Stimulated activated CD8-positive, alpha-beta memory T cell treated with anti-CD3 and anti-CD28 coated beads, Interleukin-4, amount 100 ng/mL, for 1 hour (primary cell): ENCODE data around the gene MITD1.
"Not testable (repeated sequence)": the region's sequence is repeated elsewhere in the genome, so short reads cannot be mapped to it uniquely, and the experiment has no call there.

Experiments
- DNase-seq, 2 donors: peaks; one replicate each; pipeline ENCODE4 v3.0.0-alpha.2; 2020; ENCODE audit warnings: low read depth in 2 of 2, low spot score in 1 of 2

MITD1 gene

DNA sequence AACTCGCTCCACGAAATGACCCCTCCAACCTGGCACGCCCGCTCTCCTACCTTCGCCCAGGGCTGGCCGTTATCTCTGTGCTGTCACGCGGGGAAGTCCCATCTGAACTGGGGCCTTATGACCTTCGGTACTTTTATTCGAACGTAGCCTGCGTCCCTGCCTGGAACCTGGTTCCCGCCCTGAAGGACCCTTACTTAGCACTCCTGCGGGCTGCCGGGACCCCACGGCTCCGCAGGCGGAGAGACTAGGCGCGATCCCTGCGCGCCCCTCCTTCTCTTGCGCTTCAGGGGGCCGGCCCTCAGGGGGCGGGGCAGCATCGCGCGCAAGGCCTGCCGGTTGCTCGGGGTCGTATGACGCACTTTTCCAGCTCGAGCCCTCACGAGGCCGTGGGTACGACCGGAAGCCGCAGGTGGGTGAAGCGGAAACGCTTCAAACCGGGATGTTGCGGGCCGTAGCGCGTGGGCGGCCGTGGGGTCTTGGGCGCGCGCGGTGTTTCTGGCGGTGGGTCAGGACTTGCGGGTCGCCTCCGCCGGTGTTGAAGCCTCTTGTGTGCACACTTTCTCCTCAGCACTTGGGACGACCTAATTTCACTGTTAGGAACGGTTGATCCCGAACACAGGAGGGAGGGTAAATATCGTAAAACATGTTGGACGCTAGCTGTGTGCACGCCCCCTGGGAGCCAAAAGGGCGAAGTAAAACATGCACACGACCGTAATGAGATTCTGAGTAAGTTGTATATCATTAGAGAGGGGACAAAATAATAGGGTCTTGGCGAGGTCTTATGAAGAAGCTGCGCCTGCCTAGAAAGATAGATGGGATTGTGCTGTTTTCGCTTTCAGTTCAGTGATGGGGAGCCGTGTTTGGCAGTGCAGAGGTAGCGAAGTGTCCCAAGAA, 26.0 kb downstream of the MITD1 start, which contains the start of the genes LIPT1 and TSGA10:
Gene LIPT1, plus strand, starts transcription at position 325 of the 894 bp plus-strand sequence. CDS start 6,991 bp downstream, outside the sequence.
Gene TSGA10, minus strand, starts transcription at position 300 of the 894 bp plus-strand sequence. CDS start 45,503 bp downstream, outside the sequence.
- DNase-seq = peak; percentile 76 to 85

DNA sequence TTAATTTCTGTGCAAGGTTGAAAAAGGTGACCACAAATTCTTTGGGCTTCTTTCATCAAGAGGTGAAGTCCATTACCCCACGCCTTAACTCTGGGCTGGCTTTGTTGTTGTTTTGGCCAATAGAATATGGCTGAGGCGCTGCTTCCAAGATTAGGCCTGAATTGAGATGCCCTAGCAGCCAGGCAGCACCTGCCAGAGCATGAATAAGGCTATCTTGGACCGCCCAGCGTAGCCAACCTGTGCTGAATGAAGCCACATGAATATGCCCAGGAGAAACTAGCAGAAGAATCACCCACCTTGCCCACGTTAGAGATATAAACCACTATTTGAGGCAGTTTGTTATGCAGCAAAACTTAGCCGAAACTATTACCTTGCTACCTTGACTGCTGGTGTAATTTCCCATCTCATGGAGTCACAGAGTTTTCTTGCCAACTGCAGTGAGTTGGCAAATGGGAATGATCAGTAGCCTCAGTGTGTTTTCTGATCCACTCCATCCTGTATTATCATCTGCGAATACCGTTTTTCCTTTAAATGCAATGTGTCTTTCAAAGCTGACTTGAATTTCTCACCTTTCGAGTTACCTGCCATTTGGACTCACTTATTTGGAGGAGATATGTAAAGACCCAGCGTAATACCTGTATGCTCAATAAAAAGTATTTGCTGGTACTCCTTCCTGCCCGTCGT, 26.8 kb downstream of the MITD1 start:
- DNase-seq = no peak

DNA sequence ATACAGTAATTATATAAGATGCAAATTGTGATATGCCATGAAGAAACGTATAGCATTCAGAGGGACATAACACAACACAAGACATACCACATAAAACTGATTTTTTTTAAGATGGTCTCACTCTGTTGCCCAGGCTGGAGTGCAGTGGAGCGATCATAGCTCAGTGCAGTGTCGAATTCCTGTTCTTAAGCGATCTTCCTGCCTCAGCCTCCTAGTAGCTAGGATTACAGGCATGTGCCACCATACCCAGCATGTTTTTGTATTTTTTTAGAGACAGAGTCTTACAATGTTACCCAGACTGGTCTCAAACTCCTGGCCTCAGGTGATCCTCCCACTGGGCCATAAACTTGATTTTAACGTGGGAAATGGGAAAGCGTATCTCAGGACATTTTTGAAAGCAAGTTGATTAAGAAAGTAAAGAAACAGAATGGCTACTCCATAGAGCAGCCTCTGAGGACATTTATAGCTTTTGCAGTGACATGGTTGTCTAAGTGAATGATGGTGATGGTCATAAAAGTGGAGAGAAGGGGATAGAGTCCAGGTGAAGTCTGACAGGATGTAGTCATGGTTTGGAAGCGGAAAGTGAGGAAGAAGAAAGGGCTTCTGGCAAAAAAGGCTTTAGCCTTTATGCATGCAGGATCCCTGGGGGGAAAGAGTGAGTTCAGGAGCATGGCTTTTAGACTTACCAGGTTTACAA, 28.5 kb downstream of the MITD1 start:
- DNase-seq = no peak

DNA sequence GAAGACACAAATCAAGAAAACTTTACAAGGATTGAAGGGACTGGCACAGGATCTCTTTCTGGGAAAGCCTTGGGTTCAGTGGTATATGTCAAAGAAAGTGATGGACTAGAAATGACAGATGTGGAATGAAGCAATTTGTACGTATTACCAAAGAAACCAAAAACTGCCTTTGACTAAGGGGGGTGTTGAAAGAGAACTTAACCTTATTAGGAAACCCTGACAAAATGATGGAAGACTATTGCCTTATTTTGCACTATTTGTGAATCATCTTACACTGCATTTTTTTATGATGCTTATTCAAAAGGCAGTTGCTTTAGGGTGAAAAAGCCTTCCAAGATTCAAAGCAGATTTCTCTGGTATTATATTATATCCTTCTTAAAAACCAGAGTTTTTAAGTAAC, 30.2 kb downstream of the MITD1 start:
- no peak for DNase-seq

DNA sequence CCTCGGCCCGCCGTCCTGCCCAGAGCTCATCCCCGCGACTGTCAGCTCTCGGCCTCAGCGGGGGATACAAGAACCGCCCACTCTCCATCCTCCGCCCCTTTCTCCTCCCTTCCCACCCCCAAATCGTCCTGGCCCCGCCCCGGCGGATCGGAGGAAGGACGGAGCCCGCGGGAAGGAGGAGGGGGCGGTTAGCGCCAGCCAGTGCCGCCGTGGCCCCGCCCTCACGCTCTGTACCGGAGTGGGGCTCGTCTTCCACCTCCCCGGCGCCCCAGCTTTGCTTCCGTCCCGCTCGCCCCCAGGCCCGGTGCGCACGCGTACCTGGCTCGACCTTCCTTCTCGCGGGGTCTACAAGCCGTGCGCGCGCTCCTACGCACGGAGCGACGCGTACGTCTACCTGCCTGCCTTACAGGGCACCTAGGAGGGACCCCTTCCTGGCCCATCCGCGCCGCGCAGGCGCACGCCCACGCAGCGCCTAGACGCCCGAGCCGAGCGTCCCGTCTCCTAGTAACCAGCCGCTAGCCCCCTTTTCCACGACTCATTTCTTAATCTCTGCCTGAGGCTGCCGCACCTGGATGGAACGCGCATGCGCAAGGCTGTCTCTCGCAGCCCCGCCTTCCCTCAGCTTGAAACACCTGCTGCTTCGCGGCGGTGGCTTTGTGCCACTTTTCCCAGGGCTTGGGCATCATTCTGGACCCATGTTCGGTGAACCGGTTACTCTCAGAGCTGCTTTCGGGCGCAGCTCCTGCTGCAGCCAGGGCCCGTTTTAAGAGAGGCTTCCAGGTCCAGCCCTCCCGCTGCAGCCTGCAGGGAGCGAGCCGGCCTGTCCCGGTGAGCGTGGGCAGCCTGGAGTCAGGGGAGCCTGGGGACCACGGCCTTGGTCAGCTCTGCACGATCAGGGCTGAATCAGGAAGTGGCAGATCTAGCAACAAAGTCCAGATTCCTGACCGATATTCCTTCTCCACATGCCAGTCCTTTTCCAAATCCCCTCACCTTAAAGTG, 39.4 kb downstream of the MITD1 start, which contains the start of gene C2orf15:
Gene C2orf15, plus strand, starts transcription at position 598 of the 999 bp plus-strand sequence. CDS start 8,852 bp downstream, outside the sequence.
- DNase-seq = peak; percentile 94

DNA sequence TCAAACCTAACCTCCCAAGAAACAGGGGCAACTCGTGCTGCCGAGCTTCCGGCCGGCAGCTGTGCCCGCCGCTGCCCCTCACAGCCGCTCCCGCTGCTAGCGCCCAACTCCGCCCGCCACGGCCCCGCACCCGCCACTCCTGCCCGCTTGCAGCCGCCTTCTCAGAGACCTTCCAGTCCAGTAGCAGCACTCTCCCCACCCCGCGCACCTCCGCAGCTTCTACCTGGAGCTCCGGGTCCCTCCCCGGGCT, 40.1 kb downstream of the MITD1 start:
- DNase-seq = no peak

DNA sequence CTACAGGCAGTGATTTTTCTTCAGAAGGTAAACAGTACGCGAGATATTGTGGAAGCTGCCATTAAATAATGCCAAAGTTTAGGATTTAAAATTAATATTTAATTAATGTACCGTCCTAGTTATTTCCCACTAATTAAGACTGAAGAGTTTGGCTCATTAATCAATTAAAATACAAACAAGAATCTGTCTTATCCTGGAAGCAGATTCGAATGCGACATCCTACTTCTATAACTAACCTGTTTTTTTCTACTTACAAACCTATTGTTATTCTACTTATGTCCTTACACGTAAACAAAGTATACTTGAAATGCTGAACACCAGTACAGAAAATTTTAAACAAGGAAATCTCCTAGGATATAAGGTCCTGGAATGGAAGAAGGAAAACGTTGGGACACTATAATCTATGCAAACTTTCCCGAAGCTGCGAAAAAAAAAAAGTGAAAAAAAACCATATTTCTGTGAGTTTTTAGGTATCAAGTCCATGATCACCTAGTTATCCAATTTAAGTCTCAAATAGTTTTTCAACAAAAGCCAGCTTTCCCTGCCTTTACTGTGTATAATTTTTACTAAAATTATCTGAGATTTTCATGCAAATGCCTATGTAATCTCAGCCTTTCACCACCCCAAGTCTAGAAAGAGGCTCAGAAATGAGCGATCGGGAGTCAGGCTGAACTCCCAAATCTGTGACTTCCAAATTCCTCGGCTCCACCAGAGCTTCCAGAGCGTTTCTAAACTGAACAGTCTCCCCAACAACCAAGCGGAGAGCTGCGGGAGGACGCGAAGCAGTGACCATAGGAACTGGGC, 40.6 kb downstream of the MITD1 start:
- no peak for DNase-seq

DNA sequence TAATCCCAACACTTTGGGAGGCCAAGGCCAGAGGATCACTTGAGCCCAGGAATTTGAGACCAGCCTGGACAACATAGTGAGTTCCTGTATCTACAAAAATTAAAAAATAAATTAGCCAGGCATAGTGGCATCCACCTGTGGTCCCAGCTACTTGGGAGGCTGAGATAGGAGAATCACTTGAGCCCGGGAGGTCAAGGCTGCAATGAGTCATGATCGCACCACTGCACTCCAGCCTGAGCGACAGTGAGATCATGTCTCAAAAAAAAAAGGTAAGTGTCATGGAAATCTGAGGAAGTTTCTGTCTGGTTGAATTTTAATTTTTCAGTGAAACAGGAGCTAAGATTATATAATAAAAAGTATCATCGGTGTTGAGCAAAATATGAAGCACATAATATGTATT, 41.9 kb downstream of the MITD1 start:
- DNase-seq = no peak

DNA sequence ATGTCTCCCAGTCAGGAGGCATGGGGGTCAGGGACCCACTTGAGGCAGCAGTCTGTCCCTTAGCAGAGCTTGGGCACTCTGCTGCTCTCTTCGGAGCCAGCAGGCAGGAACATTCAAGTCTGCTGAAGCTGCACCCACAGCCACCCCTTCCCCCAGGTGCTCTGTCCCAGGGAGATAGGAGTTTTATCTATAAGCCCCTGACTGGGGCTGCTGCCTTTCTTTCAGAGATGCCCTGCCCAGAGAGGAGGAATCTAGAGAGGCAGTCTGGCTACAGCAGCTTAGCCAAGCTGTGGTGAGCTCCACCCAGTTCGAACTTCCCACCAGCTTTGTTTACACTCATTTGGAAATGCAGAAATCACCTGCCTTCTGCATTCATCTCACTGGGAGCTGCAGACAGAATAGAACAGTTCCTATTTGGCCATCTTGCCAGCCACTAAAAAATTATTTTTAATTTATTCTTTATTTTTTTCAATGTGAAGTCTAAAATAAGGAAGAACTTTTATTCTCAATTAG, 45.8 kb downstream of the MITD1 start:
- not testable (repeated sequence) for DNase-seq

DNA sequence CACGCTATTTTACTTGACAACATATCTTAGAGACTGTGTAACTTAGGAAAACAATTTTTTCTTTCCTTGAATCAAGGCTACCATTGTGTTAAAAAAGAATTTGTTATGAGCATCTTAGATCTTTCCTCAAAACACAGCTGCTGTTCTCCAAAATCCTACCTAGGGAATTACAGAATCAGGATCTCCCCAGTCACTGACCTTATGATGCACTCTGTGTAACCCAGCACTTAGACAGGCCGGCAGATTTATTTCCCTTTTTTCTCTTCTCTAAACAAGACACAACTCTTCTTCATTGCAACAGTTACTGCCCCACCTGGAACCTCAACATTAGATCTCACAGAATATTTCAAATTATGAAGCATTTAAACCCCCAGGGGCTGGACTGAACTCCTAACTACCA, 52.9 kb downstream of the MITD1 start:
- DNase-seq = no peak
